HepG2 (cell line): Measurements from ENCODE around the gene SIRT1. TPM values are rescaled to one million over a fixed set of nuclear protein-coding genes. Genes with fewer than 3 reads are reported as not detected.

Experiments used
- ATRX ChIP-seq: sonication (generic); formaldehyde crosslinking; IDR thresholded peaks from 2 replicates; pipeline ENCODE4 v1.4.0; 2020; ENCODE audit warnings: missing genetic modification reagents, borderline replicate concordance
- CHCHD3 ChIP-seq: sonication (generic); formaldehyde crosslinking; IDR thresholded peaks from 2 replicates; pipeline ENCODE4 v1.8.0; 2022; ENCODE audit warnings: mild to moderate bottlenecking, missing genetic modification reagents, moderate library complexity
- ESRRA ChIP-seq: sonication (generic); formaldehyde crosslinking; IDR thresholded peaks from 2 replicates; pipeline ENCODE4 v1.5.1; 2020; ENCODE audit warnings: mild to moderate bottlenecking, low read depth, missing genetic modification reagents
- REPIN1 ChIP-seq: sonication (generic); formaldehyde crosslinking; IDR thresholded peaks from 2 replicates; pipeline ENCODE4 v1.8.0; 2022; ENCODE audit warnings: missing genetic modification reagents, low read depth, mild to moderate bottlenecking, borderline replicate concordance
- SMAD1 ChIP-seq: sonication (generic); formaldehyde crosslinking; IDR thresholded peaks from 2 replicates; pipeline ENCODE4 v1.4.0; 2020; ENCODE audit warnings: missing genetic modification reagents, low read depth, mild to moderate bottlenecking, borderline replicate concordance
- ZNF329 ChIP-seq: sonication (generic); formaldehyde crosslinking; IDR thresholded peaks from 2 replicates; pipeline ENCODE4 v1.9.0; 2021; ENCODE audit warnings: low read depth, mild to moderate bottlenecking, missing genetic modification reagents
- ZNF382 ChIP-seq: sonication (generic); formaldehyde crosslinking; IDR thresholded peaks from 2 replicates; pipeline ENCODE4 v1.5.0; 2020; ENCODE audit warnings: missing genetic modification reagents, mild to moderate bottlenecking, borderline replicate concordance
- ZNF747 ChIP-seq: sonication (generic); formaldehyde crosslinking; IDR thresholded peaks from 2 replicates; pipeline ENCODE4 v1.8.1; 2023; ENCODE audit warnings: missing genetic modification reagents, mild to moderate bottlenecking, borderline replicate concordance
- ZSCAN30 ChIP-seq: sonication (generic); formaldehyde crosslinking; IDR thresholded peaks from 2 replicates; pipeline ENCODE4 v1.5.0; 2020; ENCODE audit warnings: mild to moderate bottlenecking, missing genetic modification reagents
- polyA plus RNA-seq, 8 experiments: library from polyadenylated mRNA; depleted of rRNA in 3 of 8; stranded (reverse) in 7 of 8; unstranded in 1 of 8; fragments of >200 nt; fragmentation: Illumina TruSeq in 4 of 8; extraction: Trizol in 4 of 8; gene quantifications; 2 replicates each; pipeline versions ENCODE4 v1.2.1 to v1.2.3, GENCODE V29; 2011 to 2016; ENCODE audit warnings: low read depth in 4 of 8, missing spikeins in 1 of 8, mixed read lengths in 1 of 8; ENCODE audit not compliant: insufficient read depth in 1 of 8
- total RNA-seq, 5 experiments: library from RNA; depleted of rRNA; stranded (reverse); fragments of >200 nt; fragmentation: Illumina TruSeq; extraction: Trizol; gene quantifications; 2 replicates each; pipeline ENCODE4 v1.2.3, GENCODE V29; 2016; ENCODE audit warnings: low read depth in 1 of 5
- TF ChIP-seq, protein P1 (sequence below), 2 experiments: sonication (generic) in 1 of 2; formaldehyde crosslinking in 1 of 2; IDR thresholded peaks; 2 replicates each; pipeline versions ENCODE4 v1.4.0 to v1.6.1; 2018 to 2020; ENCODE audit warnings: missing genetic modification reagents in 2 of 2, borderline replicate concordance in 1 of 2, low read depth in 1 of 2, mild to moderate bottlenecking in 1 of 2, missing biosample characterization in 1 of 2
- TF ChIP-seq, protein P2 (sequence below): sonication (generic); formaldehyde crosslinking; IDR thresholded peaks from 2 replicates; pipeline ENCODE4 v1.4.0; 2020; ENCODE audit warnings: missing genetic modification reagents, borderline replicate concordance
- TF ChIP-seq, protein P3 (sequence below): IDR thresholded peaks from 2 replicates; pipeline ENCODE4 v1.6.1; 2016; ENCODE audit warnings: low read depth
- TF ChIP-seq, protein P4 (sequence below): sonication (generic); formaldehyde crosslinking; IDR thresholded peaks from 2 replicates; pipeline ENCODE4 v1.4.0; 2020; ENCODE audit warnings: mild to moderate bottlenecking, missing genetic modification reagents

The SIRT1 gene
- total and polyA plus RNA-seq, 2 of the 13 experiments (the other 11 are each of a cell fraction or from before 2014, with no cell fraction given): 9.4 to 10.2 TPM

DNA sequence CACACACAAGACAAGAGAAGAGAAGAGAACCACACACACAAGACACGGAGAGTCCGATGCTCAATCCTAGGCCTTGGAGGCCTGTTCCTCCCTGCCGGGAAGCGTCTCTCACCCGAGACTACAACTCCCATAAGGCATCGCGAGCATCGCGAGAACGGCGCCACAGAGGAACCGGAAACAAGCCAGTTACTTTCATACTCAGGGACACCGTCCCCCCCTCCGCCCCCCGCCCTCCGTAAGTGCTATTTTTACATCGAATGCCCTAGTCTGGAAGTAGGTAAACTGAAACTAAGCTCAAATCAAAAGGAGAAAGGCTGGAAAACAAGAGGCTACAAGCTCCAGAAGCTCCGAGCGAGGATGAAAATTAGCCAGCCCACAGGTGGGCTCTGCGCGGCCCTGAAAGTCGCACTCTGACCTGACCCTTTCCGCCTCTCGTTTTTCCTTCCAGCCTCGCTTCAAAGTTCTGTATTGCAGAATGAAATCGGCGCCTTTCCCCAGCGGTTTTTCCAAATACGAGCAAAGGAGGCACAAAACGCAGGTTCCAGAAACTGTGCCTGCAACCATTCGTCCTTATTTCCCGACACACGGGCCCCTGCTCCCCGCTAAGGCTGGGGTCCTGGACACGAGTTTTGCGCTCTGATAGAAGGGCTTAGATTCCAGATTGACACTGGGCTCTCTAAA, 35.0 kb upstream of the SIRT1 start (continued):
- TF ChIP-seq, protein P1, sequence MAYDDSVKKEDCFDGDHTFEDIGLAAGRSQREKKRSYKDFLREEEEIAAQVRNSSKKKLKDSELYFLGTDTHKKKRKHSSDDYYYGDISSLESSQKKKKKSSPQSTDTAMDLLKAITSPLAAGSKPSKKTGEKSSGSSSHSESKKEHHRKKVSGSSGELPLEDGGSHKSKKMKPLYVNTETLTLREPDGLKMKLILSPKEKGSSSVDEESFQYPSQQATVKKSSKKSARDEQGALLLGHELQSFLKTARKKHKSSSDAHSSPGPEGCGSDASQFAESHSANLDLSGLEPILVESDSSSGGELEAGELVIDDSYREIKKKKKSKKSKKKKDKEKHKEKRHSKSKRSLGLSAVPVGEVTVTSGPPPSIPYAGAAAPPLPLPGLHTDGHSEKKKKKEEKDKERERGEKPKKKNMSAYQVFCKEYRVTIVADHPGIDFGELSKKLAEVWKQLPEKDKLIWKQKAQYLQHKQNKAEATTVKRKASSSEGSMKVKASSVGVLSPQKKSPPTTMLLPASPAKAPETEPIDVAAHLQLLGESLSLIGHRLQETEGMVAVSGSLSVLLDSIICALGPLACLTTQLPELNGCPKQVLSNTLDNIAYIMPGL (CRISPR knock-in tag; IDR thresholded peaks at IDR 0.05; ENCODE audit: borderline replicate concordance in 1 of 2, low read depth in 1 of 2): peak; percentile 78 to 80; a peak in 3 of 4 replicates
- no peak for TF ChIP-seq CHCHD3 (CRISPR knock-in tag)
- TF ChIP-seq SMAD1 (CRISPR knock-in tag): no peak
- no peak for TF ChIP-seq ZSCAN30 (CRISPR knock-in tag)
- no peak for TF ChIP-seq REPIN1 (CRISPR knock-in tag)
- TF ChIP-seq ZNF747: peak; percentile 76
- TF ChIP-seq, protein P2, sequence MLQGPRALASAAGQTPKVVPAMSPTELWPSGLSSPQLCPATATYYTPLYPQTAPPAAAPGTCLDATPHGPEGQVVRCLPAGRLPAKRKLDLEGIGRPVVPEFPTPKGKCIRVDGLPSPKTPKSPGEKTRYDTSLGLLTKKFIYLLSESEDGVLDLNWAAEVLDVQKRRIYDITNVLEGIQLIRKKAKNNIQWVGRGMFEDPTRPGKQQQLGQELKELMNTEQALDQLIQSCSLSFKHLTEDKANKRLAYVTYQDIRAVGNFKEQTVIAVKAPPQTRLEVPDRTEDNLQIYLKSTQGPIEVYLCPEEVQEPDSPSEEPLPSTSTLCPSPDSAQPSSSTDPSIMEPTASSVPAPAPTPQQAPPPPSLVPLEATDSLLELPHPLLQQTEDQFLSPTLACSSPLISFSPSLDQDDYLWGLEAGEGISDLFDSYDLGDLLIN (CRISPR knock-in tag): no peak
- TF ChIP-seq, protein P3, sequence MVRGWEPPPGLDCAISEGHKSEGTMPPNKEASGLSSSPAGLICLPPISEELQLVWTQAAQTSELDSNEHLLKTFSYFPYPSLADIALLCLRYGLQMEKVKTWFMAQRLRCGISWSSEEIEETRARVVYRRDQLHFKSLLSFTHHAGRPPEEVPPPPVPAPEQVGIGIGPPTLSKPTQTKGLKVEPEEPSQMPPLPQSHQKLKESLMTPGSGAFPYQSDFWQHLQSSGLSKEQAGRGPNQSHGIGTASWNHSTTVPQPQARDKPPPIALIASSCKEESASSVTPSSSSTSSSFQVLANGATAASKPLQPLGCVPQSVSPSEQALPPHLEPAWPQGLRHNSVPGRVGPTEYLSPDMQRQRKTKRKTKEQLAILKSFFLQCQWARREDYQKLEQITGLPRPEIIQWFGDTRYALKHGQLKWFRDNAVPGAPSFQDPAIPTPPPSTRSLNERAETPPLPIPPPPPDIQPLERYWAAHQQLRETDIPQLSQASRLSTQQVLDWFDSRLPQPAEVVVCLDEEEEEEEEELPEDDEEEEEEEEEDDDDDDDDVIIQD (CRISPR knock-in tag): no peak
- no peak for TF ChIP-seq ESRRA
- no peak for TF ChIP-seq ZNF382
- TF ChIP-seq ZNF329 (CRISPR knock-in tag): 0 out of 2 replicates have a peak, but pooled peaks have one; percentile 62
- TF ChIP-seq, protein P4, sequence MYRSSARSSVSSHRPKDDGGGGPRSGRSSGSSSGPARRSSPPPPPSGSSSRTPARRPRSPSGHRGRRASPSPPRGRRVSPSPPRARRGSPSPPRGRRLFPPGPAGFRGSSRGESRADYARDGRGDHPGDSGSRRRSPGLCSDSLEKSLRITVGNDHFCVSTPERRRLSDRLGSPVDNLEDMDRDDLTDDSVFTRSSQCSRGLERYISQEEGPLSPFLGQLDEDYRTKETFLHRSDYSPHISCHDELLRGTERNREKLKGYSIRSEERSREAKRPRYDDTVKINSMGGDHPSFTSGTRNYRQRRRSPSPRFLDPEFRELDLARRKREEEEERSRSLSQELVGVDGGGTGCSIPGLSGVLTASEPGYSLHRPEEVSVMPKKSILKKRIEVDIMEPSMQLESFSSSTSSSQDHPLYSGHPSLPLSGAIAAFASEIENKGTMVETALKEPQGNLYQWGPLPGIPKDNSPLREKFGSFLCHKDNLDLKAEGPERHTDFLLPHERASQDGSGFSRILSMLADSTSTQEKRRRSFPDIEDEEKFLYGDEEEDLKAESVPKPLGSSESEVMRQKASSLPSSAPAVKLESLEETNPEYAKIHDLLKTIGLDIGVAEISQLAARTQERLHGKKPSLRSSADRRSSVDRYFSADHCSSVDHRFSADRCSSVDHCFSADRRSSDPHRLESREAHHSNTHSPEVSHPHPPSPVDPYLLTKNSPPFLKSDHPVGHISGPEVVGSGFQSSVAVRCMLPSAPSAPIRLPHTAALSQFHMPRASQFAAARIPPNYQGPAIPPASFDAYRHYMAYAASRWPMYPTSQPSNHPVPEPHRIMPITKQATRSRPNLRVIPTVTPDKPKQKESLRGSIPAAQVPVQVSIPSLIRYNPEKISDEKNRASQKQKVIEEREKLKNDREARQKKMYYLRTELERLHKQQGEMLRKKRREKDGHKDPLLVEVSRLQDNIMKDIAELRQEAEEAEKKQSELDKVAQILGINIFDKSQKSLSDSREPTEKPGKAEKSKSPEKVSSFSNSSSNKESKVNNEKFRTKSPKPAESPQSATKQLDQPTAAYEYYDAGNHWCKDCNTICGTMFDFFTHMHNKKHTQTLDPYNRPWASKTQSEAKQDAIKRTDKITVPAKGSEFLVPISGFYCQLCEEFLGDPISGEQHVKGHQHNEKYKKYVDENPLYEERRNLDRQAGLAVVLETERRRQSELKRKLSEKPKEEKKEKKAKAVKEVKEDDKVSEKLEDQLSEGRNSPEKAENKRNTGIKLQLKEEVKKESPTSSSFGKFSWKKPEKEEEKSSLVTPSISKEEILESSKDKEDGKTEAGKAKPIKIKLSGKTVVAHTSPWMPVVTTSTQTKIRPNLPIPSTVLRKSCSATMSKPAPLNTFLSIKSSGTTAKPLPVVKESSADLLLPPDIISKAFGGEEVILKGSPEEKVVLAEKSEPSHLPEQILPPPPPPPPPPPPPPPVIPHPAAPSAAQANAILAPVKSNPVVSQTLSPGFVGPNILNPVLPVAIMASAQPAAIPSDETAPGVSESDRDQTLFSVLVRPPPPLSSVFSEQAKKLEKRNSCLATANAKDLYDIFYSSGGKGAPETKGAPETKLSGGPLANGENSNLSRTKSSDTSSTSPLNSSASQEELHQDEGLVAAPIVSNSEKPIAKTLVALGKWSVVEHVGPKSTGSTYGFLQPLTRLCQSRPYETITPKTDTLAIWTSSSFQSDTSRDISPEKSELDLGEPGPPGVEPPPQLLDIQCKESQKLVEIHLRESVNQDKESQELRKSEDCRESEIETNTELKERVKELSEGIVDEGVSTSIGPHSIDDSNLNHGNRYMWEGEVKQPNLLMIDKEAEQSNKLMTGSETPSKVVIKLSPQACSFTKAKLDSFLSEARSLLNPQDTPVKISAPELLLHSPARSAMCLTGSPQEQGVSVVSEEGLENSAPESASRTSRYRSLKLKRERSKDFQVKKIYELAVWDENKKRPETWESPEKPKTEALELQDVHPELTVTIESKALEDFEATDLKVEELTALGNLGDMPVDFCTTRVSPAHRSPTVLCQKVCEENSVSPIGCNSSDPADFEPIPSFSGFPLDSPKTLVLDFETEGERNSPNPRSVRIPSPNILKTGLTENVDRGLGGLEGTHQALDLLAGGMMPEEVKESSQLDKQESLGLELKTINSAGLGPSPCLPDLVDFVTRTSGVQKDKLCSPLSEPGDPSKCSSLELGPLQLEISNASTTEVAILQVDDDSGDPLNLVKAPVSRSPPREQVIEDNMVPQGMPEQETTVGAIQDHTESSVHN (CRISPR knock-in tag): 0 out of 2 replicates have a peak, but pooled peaks have one; percentile 28
- TF ChIP-seq ATRX (CRISPR knock-in tag): no peak
